CD4-positive, alpha-beta T cell treated with Interleukin-15 for 1 hour (primary cell): ENCODE results near the gene HSPG2.

Experiments
- DNase-seq: peaks from one replicate; pipeline ENCODE4 v3.0.0-alpha.2; 2020

The HSPG2 gene

DNA sequence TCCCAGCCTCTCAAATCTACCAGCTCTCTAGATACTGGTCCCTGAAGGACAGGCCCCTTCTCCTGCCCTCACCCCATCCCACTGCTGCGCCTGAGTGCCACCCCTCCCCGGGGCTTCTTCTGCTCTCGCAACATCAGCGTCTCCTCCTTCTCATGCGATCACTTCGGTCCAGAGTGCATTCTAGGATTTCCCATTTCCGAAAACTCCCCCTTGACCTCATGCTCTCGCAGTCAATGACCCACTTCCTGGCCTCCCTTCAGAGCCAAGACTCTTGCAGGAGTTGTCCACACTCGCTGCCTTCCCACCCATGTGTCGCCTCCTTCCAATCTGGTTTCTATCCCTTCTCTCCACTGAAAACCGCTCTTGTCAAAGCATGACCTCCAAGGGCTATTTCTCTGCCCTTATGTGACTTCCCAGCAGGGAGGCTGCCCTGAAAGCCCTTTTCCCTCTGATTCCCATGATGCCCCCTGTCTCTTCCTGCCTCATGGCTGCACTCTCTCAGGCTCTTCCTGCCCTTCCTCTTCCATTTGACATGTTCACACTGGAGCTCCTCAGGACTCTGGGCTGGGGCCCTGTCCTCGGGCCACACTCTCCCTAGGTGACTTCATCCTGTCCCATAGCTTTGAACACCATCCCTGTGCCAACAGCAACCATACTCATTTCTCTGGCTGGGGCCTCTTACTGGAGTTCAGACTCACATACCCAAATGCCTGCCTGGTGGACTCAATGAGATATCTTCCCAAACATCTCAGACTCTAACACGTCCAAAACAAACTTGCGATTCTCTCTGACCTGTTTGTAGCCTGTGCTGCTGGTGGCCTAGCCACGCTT is 79.1 kb downstream of the HSPG2 start:
- DNase-seq, result no peak

DNA sequence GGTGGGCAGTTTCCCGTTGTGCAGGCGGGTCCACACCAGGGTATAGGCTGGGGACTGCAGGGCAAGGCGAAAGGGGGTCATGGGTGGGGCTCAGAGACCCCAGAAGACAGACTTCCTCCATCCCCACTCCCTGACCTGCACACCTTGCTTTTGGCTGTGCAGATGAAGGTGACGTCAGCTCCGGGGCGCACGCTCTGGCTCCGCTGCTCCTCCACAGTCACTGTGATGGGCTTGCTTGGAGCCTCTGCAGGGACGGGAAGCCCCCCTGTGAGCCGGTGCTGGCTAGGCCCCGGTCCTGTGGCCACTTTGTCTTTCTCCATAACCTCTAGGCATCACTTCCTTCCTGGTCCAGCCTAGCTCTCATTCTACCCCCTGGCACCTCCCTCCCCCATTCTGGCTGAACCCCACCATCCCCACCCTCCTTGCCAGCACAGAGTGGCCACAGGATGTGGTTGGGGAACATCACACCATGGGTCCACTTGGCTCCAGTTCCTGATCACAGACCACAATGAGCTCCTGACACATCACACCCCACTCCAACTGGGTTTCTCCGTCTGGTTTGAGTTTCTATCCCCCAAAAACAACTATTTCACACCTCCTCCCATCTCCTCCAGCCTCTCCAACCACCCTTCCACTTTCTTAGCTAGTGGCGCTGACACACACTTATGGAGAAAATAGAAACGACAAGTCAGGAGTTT is 79.8 kb downstream of the HSPG2 start:
- DNase-seq, result no peak

DNA sequence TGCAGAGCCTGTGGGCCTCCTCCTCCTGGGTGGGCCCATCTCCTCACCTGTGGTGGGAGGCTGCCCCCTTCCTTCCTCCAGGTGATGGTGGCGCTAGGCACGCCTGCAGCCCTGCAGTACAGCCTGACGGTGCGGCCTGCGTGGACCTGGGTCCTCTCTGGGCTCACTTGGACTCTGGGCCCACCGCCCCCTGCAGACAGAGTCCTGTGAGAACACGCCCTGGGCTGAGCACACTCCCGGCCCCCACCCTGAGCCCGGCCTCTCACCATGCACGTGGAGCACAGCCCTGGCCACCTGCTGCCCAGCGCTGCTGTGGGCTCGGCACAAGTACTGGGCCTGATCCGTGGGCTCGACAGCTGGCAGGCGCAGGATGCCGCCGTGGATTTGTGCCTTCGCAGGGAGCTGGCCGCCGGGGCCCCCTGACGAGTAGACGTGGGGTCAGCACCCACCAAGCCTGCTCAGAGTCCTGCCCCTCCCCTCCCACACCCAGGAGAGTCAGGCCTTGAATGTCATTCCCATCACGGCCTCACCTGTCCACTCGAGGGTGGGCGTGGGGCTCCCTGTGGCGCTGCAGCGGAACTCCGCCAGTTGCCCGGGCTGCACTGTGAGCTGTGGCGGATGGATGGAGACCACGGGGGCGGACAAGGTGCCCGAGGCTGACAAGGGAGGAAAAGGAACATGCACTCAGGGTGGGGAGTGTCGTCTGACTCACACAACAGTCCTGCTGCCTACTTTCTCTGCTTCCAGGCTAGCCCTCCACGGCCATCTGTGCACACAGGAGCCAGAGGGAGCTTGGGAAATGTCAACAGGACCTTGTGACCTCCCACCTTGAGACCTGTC is 81.6 kb downstream of the HSPG2 start:
- no peak for DNase-seq

DNA sequence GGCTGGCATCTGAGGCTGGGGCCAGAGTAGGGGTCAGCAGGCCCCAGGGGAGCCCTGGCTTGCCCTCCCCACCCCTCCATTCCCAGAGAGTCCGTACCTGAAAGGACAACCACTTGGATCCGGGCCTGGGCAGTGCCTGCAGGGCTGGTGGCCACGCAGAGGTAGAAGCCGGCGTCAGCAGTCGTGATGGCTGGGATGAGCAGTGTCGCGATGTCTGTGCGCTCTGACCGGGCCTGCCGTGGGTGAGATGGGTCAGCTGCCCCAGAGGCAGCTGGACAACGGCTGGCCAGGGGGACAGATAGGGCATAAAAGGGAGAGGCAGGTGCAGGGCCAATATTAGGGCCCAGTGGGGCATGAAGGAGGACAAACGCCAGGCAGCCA is 82.4 kb downstream of the HSPG2 start:
- no peak for DNase-seq

DNA sequence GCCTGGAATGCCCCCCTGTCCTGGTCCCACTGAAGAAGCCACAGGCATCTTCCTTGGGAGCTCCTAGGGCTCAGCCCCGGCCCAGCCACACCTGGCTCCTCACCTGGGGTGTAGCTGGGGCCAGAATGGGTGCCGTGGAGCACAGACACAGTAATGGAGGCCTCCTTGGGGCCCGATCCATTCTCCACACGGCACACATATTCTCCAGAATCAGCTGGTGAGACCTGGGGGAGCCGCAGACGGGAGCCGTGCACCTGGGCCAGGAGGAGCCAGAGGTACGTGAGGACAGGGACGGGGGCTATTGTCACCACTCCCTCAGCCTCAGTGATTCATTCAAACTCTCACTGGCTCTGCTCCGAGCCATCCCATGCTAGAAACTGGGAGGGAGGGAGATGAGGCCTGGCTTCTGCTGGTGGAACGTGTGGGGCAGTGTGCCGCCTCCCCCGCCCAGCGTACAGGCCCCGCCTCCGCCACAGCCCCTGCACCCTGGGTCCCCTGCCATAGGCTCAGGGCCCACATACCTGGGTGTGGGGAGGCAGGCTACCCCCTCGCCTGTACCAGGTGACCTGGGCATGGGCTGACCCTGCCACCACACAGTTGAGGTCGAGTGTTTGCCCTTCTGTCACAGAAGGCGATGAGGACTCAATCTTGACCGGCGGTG is 82.9 kb downstream of the HSPG2 start:
- no peak for DNase-seq

DNA sequence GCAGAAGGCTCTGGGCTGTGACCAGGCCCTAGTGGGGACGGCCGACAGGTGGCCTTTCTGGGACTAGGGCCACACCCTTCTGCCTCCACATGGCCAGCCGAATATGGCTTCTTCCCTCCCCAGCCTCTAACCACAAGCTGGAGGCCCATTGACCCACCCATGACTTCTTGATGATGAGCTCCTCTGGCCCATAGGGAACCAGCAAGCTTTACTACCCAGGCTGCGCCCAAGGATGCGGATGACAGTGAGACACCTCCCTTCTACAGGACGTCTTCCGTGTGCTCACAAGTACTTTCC is 84.0 kb downstream of the HSPG2 start:
- DNase-seq, result no peak

DNA sequence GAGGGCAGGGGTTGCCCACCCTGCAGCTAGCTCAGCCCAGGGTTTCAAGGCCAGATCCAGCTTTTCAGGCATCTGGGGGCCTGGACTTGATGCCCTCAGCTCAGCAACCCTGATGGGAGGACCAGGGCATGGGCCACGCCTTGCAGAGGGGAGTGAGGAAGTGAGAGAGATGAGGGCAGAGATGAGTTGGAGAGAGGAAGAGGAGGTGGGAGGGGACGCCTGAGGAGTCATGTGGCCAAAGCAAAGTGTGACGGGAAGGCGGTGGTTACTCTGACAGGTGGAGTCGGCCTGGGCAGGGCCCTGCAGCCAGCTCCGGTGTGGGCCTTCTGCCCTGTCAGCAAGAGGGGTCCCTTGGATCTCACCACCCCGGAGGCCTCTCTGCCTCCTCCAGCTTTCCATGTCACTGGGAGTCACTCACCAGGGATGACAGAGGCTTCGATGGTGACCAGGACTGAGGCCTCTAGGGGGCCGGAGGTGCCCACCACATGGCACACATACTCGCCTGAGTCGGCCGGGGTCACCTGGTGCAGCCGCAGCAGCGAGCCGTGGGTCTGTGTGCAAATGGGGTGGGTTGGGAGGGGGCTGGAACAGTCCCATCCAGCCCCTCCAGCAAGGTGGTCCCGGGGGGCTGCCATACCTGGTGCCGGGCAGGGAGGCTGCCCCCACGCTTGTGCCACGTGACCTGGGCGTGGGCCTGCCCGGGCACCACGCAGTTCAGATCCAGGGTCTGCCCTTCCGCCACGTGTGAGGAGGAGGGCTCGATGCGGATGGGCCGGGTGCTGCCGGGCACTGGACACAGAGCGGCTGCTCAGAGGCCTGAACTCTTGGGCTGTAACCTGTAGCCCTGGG is 84.6 kb downstream of the HSPG2 start:
- no peak for DNase-seq

DNA sequence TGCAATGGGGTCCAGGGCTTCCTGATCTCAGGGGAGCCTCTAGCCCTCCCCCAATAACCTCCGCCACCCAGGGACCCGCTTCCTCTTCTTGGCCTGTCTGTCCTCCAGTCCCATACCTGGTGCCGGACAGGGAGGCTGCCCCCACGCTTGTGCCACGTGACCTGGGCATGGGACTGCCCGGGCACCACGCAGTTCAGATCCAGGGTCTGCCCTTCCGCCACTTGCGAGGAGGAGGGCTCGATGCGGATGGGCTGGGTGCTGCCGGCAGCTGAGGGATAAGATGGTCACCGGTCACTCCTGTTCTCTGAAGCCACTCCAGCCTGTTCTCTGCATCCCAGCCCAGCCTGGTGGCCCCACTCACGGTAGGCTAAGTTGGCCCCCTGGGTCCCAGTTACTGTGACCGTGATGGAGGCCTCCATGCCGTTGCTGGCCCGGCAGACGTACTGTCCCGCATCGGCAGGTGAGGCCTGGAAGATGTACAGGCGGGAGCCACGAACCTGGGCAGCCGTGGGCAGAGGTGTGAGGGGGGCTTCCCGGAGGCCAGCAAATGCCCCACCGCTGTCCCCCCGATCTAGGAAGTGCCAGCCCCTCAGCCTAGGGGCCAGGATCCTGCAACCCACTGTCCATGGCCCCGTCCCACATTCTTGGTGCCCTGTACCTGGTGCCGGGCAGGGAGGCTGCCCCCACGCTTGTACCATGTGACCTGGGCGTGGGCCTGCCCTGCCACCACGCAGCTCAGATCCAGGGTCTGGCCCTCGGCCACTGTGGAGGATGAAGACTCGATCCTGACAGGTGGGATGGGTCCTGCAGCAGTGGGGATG is 85.5 kb downstream of the HSPG2 start:
- no peak for DNase-seq

DNA sequence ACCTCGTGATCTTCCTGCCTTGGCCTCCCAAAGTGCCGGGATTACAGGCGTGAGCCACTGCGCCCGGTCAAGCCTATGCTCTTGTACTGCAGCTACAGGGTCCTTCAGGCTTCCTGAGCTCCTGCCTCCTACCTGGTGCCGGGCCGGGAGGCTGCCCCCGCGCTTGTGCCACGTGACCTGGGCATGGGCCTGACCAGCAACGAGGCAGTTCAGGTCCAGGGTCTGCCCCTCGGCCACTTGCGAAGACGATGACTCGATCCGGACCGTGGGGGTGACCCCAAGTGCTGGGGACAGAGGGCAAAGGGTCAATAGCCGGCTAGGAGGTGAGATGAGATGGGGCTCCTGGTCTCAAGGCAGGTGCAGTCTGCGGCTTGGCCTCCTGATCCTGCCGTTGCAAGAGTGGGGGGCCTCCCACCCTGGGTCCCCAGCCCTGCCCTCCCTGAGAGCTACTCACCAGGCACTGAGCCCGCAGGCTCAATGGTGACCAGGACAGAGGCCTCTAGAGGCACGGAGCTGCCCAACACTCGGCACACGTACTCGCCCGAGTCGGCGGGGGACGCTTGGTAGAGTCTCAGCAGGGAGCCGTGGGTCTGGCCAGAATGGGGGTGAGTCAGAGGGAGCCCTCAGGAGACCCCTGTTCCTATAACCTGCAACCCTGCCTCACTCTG is 87.1 kb downstream of the HSPG2 start:
- no peak for DNase-seq

DNA sequence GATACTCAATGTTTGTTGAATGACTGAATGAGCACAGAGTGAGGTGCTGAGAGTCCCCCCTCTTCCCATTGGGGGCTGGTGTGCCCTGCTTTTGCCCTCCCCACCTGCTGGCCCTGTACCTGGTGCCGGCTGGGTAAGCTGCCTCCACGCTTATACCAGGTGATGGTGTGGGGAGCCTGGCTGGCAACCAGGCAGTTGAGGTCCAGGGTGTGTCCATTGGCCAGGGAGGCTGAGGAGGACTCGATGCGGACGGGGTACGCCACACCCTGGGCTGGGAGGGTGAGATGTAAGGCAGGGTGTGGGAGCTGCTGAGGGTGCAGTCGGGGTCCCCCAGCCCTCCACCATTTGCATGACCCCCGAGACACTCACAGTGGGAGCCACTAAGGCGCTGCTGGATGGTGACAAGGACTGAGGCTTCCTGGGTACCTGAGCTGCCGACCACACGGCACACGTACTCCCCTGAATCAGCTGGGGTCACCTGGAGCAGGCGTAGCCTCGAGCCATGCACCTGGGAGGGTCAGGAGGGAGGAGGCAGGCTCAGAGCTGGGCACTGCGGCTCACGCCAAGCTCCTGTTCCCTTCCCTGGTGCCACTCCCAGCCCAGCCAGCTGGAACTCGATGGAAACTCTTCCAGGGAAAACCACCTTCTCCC is 88.5 kb downstream of the HSPG2 start:
- DNase-seq, result no peak

DNA sequence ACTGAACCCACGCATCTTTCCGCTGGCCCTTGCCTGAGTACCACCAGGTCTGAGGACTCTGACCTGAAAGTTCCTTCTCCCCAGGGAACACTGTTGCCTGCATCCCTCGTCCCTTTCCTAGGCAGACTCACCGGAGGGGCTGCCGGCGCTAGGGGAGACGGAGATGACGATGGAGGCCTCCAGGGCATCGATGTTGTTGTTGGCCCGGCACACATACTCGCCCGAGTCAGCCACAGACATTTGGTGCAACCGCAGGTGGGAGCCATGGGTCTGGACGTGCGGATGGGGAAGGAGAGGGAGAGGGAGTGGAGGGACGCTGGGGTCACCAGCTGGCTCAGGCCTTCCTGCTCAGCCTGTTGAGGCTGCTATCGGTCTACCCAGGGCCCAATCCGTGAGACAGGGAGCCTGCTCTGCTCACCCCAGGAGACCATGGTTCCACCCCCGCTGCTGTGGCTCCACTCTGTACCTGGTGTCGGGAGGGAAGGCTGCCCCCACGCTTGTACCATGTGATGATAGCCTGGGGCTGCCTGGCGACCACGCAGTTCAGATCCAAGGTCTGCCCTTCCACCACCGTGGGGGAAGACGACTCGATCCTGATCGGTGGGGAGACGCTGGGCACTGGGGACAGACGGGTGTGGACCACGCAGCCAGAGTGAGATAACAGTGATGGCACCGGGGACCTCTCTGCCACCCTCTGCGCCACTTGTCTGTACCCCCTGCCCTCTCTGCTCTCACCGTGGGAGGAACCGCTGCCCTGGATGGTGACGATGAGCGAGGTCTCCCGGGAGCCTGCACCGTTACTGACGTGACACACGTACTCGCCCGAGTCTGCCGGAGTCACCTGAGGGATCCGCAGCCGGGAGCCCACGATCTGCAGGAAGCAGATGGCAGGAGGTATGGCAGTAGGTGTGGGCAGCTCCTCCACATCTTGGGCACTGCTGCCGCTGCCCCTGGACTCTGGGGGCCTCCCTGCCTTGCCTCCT is 89.6 kb downstream of the HSPG2 start:
- no peak for DNase-seq

DNA sequence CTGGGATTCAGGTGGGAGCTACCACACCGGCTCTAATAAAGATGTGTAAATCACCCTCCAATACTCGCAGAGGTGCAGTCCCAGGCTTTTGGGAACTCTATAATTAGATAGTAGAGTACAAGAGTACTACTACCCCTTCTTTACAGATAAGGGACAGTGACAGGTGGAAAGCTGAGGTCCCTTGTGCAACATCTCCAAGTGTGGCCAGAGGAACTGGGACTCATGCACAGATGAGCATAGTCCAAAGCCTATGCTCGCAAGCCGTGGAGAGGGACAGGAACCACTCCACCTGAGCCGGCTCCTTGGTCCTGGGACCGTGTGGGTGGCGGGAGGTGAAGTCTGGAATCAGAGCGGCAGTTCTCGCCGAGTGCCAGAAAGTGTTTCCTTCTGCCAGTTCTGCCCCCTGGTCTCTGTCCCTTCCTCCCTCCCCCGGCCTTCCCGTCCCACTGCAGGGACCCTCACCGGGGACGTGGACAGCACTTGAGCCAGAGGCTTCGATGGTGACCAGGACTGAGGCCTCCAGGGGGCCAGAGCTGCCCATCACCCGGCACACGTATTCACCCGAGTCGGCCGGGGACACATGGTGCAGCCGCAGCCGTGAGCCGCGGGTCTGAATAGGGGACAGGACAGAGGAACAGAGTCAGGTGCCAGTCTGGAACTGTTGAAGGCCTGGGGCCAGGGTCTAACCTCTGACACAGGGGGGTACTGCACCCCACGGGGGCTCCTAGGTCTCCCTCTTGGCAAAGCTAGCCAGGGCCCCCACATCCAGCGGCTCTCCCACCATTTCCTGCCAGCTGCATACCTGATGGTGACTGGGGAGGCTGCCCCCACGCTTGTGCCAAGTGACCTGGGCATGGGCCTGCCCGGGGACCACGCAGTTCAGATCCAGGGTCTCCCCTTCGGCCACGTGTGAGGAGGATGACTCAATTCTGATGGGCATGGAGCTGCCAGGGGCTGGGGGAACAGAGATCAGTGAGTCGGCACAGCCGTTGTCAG is 91.2 kb downstream of the HSPG2 start:
- DNase-seq, result no peak

DNA sequence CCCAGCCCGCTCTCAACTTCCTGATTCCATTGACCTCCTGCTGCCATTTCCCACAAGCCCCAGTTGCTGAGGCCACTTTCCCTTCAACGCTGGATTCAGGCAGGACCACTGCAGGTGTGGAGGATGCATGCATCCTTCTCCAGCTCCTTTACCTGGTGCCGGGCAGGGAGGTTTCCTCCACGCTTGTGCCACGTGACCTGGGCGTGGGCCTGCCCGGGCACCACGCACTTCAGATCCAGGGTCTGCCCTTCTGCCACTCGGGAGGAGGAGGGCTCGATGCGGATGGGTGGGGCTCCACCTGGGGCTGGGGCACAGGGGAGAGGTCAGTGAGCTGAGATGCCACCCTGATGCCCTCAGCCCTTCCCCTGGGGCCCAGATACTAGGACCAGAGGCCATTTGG is 93.1 kb downstream of the HSPG2 start:
- no peak for DNase-seq

DNA sequence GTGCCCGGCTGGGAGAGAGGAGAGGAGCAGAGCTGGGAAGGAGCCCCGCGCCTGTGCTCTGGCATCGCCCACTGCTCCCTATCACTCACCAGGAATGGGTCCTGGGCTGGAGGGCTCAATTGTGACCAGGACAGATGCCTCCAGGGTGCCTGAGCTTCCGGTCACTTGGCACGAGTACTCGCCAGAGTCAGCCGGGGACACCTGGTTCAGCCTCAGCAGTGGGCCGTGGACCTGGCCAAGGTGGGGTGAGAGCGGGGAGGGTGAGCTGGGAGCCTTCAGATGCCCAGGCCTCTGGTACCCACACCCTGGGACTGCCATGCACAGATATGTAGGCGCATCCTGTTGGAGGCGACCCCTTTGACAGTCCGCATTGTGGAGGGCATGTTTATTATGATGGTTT is 93.9 kb downstream of the HSPG2 start:
- no peak for DNase-seq

DNA sequence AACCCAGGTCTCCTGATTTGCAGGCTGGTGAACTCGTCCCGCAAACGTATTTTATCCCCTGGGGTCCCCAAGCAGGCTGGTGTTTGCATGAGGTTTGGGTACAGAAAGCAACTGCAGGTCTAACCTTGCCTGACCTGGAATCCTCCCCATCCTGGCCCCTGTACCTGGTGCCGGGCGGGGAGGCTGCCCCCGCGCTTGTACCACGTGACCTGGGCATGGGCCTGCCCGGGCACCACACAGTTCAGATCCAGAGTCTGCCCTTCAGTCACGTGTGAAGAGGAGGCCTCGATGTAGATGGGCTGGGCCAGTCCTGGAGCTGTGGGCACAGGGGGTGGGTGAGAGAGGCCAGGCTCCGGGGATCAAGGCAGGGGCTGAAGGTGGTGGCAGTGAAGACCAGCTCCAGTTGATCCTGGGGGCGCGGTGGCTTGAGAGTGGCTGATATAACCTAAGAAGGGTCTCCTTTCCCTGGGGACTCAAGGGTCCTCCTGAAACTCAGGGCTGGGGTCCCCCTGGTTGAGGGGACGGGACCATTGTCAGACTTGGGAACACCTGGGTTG is 94.4 kb downstream of the HSPG2 start:
- no peak for DNase-seq

DNA sequence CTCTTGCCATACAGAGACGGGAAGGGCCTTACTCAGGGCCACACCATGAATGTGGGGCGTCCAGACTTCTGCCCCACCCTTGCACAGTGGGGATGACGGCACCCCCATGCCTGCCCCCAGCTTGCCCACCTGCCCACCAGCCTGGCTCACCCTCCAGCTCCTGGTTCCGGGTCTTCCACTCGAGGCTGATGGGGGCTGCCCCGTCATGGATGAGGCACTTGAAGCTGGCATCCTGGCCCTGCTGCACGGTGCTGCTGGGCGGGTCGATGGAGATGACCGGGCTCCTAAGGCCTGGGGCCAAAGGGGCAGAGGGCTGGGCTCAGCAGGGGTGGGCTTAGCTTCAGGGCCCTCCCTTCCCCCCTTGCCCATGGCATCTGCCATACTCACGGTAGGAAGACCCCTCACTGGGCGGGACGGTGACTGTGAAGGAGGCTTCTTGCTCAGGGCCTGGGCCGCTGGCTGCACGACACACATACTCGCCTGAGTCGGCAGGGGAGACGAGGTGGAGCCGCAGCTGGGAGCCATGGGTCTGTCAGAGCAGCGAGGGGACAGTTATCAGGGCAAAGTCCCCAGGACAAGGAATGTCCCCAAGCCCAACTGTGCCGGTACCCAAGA is 95.2 kb downstream of the HSPG2 start:
- DNase-seq, result no peak

DNA sequence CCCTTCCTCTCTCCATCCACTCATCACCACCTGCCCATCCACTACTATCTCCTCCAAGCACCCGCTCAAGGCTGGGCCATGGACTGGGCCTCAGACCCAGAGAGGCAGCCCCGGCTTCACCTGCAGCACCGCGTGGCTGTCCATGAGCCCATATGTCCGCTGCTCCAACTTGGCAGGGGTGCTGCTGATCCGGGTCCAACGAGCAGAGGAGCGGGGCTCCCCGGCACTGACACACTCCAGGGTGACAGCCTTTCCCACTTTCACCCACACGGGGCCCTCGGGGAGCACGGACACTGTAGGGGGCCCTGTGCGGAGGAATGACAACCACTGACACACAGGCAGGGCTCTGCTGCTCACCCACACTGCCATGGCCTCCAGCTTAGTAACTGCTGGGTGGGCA is 96.1 kb downstream of the HSPG2 start:
- DNase-seq, result no peak
